Osteocyte (in vitro differentiated cells): ENCODE results near the gene SLK. TPM values are rescaled to one million over a fixed set of nuclear protein-coding genes. Genes with fewer than 3 reads are reported as not detected.

ENCODE experiments used
- DNase-seq: peaks from one replicate; pipeline ENCODE4 v3.0.0; 2021; ENCODE audit warnings: mixed read lengths; ENCODE audit not compliant: unreplicated experiment; ENCODE audit errors: extremely low spot score
- H3K27ac Mint-ChIP-seq: one replicate; pipeline ENCODE4 v1.8.0; 2021; ENCODE audit warnings: mild to moderate bottlenecking, mixed read lengths; ENCODE audit not compliant: unreplicated experiment
- H3K27me3 Mint-ChIP-seq: one replicate; pipeline ENCODE4 v1.8.0; 2021; ENCODE audit warnings: mixed read lengths; ENCODE audit not compliant: unreplicated experiment
- H3K36me3 Mint-ChIP-seq: one replicate; pipeline ENCODE4 v1.8.0; 2021; ENCODE audit warnings: mixed read lengths; ENCODE audit not compliant: unreplicated experiment
- H3K4me1 Mint-ChIP-seq: one replicate; pipeline ENCODE4 v1.8.0; 2021; ENCODE audit warnings: mixed read lengths; ENCODE audit not compliant: unreplicated experiment
- H3K4me3 Mint-ChIP-seq: one replicate; pipeline ENCODE4 v1.8.0; 2021; ENCODE audit warnings: mild to moderate bottlenecking, moderate library complexity, mixed read lengths; ENCODE audit not compliant: unreplicated experiment
- H3K9me3 Mint-ChIP-seq: one replicate; pipeline ENCODE4 v1.8.0; 2021; ENCODE audit warnings: mixed read lengths; ENCODE audit not compliant: unreplicated experiment
- total RNA-seq: library from RNA; stranded (reverse); gene quantifications from 2 replicates; pipeline ENCODE4 v1.2.1, GENCODE V29; 2021
- TF ChIP-seq, protein P1 (sequence below): fragments of 200-600 bp; sonication (generic); IDR thresholded peaks from 2 replicates; pipeline ENCODE4 v1.5.0; 2021; ENCODE audit warnings: antibody characterized with exemption, mild to moderate bottlenecking, moderate library complexity

SLK gene
- total RNA-seq, 1 donor from 2014 or later = 41.3 TPM

DNA sequence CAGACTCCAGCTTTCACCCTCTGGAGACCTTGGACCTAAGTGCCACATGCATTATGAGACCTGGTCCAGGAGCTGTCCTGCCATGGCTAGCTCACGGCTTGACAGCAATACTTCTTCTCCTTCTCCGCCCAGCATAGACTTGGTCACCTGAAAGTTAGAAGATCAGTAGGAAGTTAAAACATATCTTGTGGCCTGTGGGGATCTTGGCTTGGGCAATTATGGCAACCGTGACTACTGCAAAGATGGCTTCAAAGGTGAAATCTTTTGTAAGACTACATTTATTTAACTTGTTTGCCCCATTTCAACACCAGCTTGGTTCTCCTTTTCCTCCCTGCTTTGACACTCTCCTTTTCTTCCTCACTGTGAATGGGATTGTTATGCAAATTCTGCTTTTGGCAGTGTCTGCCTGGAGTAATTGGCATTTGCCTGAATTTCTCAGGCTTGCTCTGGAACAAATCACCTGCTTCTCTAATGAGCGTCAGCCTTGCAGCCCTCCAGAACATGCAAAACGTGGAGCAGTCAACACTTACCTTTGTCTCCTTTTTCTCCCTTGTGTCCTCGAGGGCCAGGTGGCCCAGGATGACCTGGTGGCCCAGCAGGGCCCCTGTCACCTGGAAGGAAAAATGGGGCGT, 65.3 kb downstream of the SLK start:
- peaks cover 14% of the 10 kb centered on the region for H3K36me3 Mint-ChIP-seq
- TF ChIP-seq, protein P1, sequence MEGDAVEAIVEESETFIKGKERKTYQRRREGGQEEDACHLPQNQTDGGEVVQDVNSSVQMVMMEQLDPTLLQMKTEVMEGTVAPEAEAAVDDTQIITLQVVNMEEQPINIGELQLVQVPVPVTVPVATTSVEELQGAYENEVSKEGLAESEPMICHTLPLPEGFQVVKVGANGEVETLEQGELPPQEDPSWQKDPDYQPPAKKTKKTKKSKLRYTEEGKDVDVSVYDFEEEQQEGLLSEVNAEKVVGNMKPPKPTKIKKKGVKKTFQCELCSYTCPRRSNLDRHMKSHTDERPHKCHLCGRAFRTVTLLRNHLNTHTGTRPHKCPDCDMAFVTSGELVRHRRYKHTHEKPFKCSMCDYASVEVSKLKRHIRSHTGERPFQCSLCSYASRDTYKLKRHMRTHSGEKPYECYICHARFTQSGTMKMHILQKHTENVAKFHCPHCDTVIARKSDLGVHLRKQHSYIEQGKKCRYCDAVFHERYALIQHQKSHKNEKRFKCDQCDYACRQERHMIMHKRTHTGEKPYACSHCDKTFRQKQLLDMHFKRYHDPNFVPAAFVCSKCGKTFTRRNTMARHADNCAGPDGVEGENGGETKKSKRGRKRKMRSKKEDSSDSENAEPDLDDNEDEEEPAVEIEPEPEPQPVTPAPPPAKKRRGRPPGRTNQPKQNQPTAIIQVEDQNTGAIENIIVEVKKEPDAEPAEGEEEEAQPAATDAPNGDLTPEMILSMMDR = no peak
- H3K4me1 Mint-ChIP-seq = no peaks in the 10 kb centered on the region
- no peak for DNase-seq
- H3K27me3 Mint-ChIP-seq = no peaks in the 10 kb centered on the region
- H3K27ac Mint-ChIP-seq = no peak overlapping the region
- no peak overlapping the region for H3K4me3 Mint-ChIP-seq
- no peaks in the 10 kb centered on the region for H3K9me3 Mint-ChIP-seq

DNA sequence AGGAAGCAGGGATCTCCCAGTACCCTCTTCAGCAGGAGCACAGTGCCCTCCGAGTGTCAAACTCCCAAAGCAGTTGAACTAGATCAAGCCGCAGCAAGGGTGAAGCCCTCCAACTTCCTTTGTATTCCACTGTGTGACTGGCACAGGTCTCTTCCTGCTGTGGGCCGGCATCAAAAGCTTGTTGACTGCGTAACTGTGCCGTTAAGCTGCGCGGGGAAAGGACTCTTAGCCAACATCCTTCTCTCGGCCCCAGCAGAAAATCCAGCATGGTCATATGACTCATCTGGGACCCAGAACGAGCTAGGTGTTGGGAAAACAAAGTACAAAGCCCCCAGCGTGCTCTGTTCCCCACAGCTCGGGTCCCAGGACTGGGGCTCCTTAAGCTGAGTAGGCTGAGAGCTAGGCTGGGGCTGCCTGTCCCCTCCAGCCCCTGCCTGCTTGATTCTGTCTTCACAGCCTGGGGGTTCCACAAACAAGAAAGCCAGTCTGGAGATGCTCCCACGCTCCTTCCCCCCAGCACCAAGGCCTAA, 66.5 kb downstream of the SLK start:
- no peak overlapping the region for H3K4me3 Mint-ChIP-seq
- no peak overlapping the region for H3K27ac Mint-ChIP-seq
- TF ChIP-seq, protein P1 = no peak
- H3K4me1 Mint-ChIP-seq = no peaks in the 10 kb centered on the region
- H3K36me3 Mint-ChIP-seq = peaks cover 14% of the 10 kb centered on the region
- no peak for DNase-seq
- no peaks in the 10 kb centered on the region for H3K27me3 Mint-ChIP-seq
- H3K9me3 Mint-ChIP-seq = no peaks in the 10 kb centered on the region

DNA sequence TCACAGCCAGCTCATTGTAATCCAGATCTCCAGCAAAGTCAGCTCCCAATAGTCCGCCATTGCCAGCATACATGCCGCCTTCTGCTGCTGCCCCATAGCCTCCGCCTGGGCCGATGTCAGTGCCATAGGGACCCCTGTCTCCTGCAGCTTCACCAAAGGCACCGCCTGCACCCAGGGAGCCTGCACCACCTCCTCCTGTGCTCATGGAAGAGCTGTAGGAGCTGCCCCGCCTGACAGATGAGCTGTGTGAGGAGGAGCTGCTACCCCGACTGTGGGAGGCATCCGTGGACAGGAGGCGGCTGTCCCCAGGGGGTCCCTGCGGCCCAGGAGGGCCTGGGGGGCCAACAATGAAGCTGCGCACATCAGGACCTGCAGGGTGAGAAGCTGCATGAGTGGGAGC, 67.0 kb downstream of the SLK start:
- DNase-seq = no peak
- no peak overlapping the region for H3K4me3 Mint-ChIP-seq
- H3K36me3 Mint-ChIP-seq = peaks cover 14% of the 10 kb centered on the region
- TF ChIP-seq, protein P1 = no peak
- no peaks in the 10 kb centered on the region for H3K4me1 Mint-ChIP-seq
- no peak overlapping the region for H3K27ac Mint-ChIP-seq
- H3K27me3 Mint-ChIP-seq = no peaks in the 10 kb centered on the region
- H3K9me3 Mint-ChIP-seq = no peaks in the 10 kb centered on the region

DNA sequence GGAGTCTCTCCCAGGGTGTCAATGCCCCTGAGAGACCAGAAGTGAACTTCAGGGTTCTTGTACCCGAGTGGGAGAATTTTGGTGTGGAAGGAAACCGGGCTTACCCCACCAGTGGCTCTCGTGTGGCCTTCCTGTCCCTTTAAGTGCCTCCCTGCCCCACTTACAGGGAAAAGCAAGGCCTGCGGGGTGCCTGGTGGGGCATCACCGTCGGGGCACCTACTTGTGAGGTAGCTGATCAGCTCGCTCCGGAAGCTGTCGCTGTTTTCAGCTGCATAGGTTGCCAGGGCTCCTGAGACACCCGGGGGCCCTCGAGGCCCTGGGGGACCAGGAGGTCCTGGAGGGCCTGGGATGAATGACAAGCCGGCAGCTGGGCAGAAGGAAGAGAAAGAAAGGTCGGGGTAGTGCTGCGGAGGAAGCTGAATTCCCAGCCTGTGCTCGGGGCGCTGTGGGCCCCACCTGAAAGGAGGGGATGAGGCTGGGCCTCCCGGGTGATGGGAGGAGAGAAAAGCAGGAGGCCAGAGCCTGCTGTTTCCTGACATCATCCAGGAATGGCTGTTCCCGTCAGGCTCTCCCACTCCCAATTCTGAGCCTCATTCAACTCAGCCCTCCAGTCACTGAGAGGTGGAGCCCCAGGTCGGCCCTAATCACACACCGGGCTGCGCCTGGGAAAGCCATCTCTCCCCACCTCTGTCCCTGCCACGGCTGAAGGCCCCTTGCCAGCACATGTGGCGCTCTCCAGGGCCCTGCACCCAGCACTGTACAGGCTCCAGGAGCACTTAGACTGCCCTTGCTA, 67.7 kb downstream of the SLK start:
- TF ChIP-seq, protein P1 = no peak
- Mint-ChIP-seq H3K4me1 (no peaks in the 10 kb centered on the region), H3K27ac (no peak overlapping the region), H3K4me3 (no peak overlapping the region), H3K36me3 (peaks cover 12% of the 10 kb centered on the region), H3K9me3 (no peaks in the 10 kb centered on the region), H3K27me3 (no peaks in the 10 kb centered on the region)
- DNase-seq = no peak
